Measurements from ENCODE around the gene RSPRY1.
A peak's percentile ranks its signal among the peaks of the same experiment; 100 is the strongest.

RSPRY1 gene

DNA sequence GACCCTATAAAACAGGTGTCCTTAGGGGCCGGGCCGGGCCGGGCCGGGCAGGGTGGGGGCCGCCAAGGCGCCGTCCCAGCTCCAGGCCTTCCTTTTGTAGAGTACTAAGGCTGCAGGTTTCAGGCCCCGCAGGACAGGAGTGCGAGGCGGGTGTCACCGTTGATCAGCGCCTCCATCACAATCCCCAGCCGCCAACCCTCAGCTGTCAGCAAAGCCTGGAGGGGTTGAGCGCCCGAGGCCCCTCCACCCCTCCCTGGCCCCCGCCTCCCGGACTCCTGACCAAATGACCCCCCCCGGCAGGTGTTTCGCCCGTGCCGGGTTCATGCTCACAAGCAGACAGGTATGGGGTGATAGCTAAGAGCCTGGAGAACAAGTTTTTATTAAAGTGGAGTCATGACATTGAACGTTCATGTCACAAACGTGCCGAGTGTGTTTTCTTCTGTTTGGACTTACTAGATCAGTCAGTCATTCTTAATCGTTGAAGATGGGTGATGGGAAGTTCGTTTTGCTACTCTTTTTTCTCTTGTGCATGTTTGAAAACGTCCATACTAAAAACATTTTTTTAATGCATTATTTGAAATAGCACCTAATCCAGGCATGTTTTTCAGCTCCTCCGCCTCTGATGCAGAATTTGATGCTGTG is 59.5 kb downstream of the RSPRY1 start:
- TF ChIP-seq, protein P1, sequence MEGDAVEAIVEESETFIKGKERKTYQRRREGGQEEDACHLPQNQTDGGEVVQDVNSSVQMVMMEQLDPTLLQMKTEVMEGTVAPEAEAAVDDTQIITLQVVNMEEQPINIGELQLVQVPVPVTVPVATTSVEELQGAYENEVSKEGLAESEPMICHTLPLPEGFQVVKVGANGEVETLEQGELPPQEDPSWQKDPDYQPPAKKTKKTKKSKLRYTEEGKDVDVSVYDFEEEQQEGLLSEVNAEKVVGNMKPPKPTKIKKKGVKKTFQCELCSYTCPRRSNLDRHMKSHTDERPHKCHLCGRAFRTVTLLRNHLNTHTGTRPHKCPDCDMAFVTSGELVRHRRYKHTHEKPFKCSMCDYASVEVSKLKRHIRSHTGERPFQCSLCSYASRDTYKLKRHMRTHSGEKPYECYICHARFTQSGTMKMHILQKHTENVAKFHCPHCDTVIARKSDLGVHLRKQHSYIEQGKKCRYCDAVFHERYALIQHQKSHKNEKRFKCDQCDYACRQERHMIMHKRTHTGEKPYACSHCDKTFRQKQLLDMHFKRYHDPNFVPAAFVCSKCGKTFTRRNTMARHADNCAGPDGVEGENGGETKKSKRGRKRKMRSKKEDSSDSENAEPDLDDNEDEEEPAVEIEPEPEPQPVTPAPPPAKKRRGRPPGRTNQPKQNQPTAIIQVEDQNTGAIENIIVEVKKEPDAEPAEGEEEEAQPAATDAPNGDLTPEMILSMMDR (IDR thresholded peaks at IDR 0.05) = no peak
- TF ChIP-seq ZFX (IDR thresholded peaks at IDR 0.05; ENCODE audit: borderline replicate concordance) = no peak

DNA sequence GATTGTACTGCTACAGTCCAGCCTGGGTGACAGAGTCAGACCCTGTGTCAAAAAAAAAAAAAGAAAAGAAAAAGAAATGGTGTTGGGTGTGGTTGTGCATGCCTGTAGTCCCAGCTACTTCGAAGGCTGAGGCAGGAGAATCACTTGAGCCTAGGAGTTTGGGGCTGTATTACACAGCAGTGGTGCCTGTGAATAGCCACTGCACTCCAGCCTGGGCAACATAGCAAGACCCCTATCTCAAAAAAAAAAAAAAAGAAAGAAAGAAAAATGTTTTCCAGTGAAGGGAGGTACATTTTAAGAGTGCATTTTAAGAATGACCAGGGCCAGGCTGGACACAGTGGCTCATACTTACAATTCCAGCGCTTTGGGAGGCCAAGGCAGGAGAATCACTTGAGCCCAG is 65.2 kb downstream of the RSPRY1 start:
- no peak overlapping the region for H3K27ac ChIP-seq
- TF ChIP-seq ZFX (IDR thresholded peaks at IDR 0.05; ENCODE audit: borderline replicate concordance) = no peak
- TF ChIP-seq, protein P1 (IDR thresholded peaks at IDR 0.05) = no peak

More for the DNA sequence above, 59.5 kb downstream of the RSPRY1 start:
- peak overlapping the region; percentile 85 for H3K27ac ChIP-seq

DNA sequence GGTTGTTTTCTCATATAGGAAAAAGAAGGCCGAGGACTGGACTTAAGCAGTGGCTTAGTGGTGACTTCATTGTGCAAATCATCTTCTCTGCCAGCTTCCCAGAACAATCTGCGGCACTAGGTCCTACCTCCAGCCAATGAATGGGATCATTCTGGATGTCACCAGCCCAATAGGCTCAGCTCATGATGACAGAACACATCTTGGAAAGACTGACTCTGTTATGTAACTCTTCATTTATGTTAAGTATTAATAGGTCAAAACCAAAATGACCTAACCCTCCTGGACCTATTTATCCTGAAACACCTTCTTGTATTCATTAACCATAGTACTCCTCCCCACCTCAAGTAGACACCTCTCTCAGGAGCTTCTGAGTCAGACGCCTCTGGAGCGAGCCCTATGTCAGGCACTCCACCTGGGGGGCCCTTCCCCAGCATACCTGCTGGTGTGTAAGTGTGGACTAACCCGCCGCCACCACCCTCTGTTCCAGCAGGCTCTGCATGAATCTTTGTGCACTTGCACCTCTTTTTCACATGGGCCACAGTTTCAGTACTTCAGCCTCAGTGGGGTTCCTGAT is 66.1 kb downstream of the RSPRY1 start:
- TF ChIP-seq ZFX (IDR thresholded peaks at IDR 0.05; ENCODE audit: borderline replicate concordance) = no peak
- TF ChIP-seq, protein P1 (IDR thresholded peaks at IDR 0.05) = no peak
- H3K27ac ChIP-seq = no peak overlapping the region

DNA sequence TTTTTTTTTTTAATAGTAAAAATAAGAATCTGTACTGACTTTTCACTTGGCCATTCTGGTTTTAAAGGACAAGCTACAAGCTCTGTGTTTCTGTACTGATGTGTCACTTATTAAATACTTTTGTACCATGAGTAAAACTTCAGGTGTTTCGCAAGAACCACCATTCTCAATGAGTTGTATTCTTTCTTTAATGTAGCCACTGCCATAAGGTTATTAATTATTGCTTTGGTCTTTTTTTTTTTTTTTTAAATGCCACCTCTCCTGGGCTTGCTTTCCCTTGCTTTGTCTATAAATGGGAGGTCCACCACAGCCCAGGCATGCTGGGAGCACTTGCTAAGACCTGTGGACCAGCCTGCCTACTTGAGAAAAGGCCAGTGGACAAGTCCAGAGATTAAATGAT is 67.3 kb downstream of the RSPRY1 start:
- H3K27ac ChIP-seq = no peak overlapping the region
- TF ChIP-seq, protein P1 (IDR thresholded peaks at IDR 0.05) = no peak
- no peak for TF ChIP-seq ZFX (IDR thresholded peaks at IDR 0.05; ENCODE audit: borderline replicate concordance)

DNA sequence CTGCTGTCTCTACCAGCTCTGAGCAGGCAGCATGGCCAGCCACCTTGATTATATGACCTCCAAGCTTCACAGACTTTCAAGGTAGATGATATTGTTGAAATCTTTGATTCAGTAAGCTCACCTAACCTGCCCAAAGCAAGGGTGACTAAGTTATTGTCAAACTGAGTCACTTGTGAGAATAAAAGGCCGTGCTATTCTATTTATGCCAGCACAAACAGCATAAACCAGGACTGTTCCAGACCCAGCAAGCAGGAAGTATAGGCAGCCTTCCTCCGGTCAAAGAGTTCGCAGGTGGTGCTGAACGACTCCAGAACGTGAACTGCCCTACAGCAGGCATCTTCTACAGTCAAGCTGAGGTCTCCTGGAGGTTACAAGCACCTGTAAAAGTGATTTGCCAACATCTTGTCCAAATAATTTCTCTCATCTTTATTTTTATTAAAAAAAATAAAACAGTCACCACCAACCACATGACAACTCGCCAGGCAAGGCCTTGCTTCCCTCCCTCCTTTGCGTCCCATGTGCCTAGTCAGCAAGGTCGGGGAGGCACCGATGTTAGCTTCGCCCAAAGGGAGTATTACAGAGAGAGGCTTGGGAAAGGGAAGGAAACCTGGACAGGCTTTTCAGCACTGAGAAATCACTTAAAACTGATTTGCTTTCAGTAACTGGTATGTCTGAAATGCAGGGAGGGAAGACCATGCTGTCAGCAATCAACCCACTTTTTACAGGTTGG is 69.7 kb downstream of the RSPRY1 start:
- H3K27ac ChIP-seq = no peak overlapping the region
- no peak for TF ChIP-seq ZFX (IDR thresholded peaks at IDR 0.05; ENCODE audit: borderline replicate concordance)
- TF ChIP-seq, protein P1 (IDR thresholded peaks at IDR 0.05) = no peak

DNA sequence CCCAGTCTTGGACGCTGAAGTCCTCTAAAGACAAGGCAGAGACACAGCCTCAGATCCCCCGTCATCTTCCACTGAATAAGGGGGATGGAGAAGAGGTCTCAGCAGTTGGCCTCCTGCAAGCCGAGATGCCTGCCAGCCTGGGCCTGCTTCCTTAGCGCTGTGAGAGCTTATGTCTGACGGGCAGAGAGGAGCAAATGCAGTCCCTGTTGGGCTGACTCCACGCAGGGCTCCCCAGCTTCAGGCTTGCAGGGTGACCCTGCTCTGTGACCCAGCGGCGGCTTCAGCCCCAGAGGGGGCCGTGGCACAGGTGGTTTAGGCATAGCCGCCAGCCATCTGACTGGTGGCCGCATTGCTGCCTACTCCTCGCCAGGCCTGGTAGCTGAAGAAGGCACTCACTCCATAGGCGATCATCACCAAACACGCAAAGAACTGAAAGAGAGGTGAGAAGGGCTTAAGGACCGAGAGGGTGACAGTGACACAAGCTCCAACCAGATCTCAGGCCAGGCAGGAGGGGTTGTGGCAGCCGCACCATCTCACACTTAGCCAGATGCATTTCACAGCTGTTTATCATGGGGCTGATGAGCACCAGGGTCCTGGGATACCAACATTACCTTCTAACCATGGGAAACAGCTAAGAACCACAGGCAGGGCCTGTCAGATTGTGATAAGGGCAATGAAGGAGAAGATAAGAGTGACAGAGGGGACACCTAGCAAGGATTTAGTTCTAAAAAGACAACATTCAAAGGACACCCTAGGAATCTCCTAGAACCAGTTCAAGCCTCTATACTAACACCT is 70.7 kb downstream of the RSPRY1 start:
- no peak overlapping the region for H3K27ac ChIP-seq
- TF ChIP-seq, protein P1 (IDR thresholded peaks at IDR 0.05) = no peak
- TF ChIP-seq ZFX (IDR thresholded peaks at IDR 0.05; ENCODE audit: borderline replicate concordance) = no peak
